ENCODE data around the gene KRTAP10-7. TPM values are rescaled to one million over a fixed set of nuclear protein-coding genes. Genes with fewer than 3 reads are reported as not detected.

Gene KRTAP10-7
- total RNA-seq, 1 experiment from 2014 or later: not detected

GRCh38 chr21:44558695-44559094, 41.7 kb upstream of the KRTAP10-7 start, which contains the start of gene KRTAP10-3:
Gene KRTAP10-3, minus strand, starts transcription at chr21:44558795. Its CDS starts 80 bp downstream, at chr21:44558715.
- Mint-ChIP-seq H3K27me3 (ENCODE audit: insufficient read depth, unreplicated experiment) (peaks cover 25% of the 10 kb centered on the region), H3K4me3 (ENCODE audit: unreplicated experiment) (no peak within 1 kb of the TSS), H3K4me1 (ENCODE audit: low read depth, unreplicated experiment) (no peaks in the 10 kb centered on the region), H3K9me3 (ENCODE audit: unreplicated experiment) (no peaks in the 10 kb centered on the region), H3K36me3 (ENCODE audit: insufficient read depth, unreplicated experiment) (no peaks in the 10 kb centered on the region), H3K27ac (ENCODE audit: unreplicated experiment) (no peak within 1 kb of the TSS)
- Histone ChIP-seq H3K4me1 (no peaks in the 10 kb centered on the region), H3K9me3 (no peaks in the 10 kb centered on the region), H3K27me3 (replicated peaks; ENCODE audit: control insufficient read depth, insufficient read depth, low read length) (no peaks in the 10 kb centered on the region; the same call in 1 of the 2 replicates), H3K36me3 (ENCODE audit: control insufficient read depth, insufficient read depth, low read length) (no peaks in the 10 kb centered on the region), H3K4me3 (ENCODE audit: low read depth, low read length) (no peak within 1 kb of the TSS)
- POLR2A ChIA-PET: no interaction called here
- intact Hi-C loops (cut with micrococcal nuclease; ENCODE audit: unreplicated experiment): no loop called here
- TF ChIP-seq, protein P1, sequence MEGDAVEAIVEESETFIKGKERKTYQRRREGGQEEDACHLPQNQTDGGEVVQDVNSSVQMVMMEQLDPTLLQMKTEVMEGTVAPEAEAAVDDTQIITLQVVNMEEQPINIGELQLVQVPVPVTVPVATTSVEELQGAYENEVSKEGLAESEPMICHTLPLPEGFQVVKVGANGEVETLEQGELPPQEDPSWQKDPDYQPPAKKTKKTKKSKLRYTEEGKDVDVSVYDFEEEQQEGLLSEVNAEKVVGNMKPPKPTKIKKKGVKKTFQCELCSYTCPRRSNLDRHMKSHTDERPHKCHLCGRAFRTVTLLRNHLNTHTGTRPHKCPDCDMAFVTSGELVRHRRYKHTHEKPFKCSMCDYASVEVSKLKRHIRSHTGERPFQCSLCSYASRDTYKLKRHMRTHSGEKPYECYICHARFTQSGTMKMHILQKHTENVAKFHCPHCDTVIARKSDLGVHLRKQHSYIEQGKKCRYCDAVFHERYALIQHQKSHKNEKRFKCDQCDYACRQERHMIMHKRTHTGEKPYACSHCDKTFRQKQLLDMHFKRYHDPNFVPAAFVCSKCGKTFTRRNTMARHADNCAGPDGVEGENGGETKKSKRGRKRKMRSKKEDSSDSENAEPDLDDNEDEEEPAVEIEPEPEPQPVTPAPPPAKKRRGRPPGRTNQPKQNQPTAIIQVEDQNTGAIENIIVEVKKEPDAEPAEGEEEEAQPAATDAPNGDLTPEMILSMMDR (IDR thresholded peaks at IDR 0.05; ENCODE audit: insufficient read depth in 1 of 2, low read depth in 1 of 2, low read length in 1 of 2, severe bottlenecking in 1 of 2, unreplicated experiment in 1 of 2): no peak
- CTCF ChIA-PET: no interaction called here
- no TSS peak for BruUV-seq (replicated peaks)
- DNase-seq: no peak

DNA sequence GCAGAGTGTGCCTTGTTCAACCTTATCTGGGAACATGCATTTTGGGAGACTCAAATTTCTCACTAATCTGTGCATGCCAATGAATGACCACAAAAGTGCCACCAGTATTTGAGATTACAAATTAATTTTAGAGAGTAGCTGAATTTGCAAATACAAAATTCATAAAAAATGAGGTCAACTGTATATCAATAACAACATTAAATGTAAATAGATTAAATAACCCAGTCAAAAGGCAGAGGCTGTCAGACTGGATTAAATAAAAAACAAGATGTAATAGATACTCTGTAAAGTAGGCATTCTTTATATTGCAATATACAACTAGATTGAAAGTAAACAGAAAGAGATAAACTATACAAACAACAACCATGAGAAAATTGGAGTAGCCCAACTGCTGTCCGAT, 36.3 kb upstream of the KRTAP10-7 start:
- ChIA-PET POLR2A (no interaction called here), CTCF (no interaction called here)
- DNase-seq: no peak
- TF ChIP-seq, protein P1 (IDR thresholded peaks at IDR 0.05; ENCODE audit: insufficient read depth in 1 of 2, low read depth in 1 of 2, low read length in 1 of 2, severe bottlenecking in 1 of 2, unreplicated experiment in 1 of 2): no peak
- Mint-ChIP-seq H3K27me3 (ENCODE audit: insufficient read depth, unreplicated experiment) (peaks cover 15% of the 10 kb centered on the region), H3K4me3 (ENCODE audit: unreplicated experiment) (no peak overlapping the region), H3K9me3 (ENCODE audit: unreplicated experiment) (no peaks in the 10 kb centered on the region), H3K4me1 (ENCODE audit: low read depth, unreplicated experiment) (no peaks in the 10 kb centered on the region), H3K36me3 (ENCODE audit: insufficient read depth, unreplicated experiment) (no peaks in the 10 kb centered on the region), H3K27ac (ENCODE audit: unreplicated experiment) (no peak overlapping the region)
- Histone ChIP-seq H3K36me3 (ENCODE audit: control insufficient read depth, insufficient read depth, low read length) (no peaks in the 10 kb centered on the region), H3K4me3 (ENCODE audit: low read depth, low read length) (no peak overlapping the region), H3K4me1 (no peaks in the 10 kb centered on the region), H3K27me3 (replicated peaks; ENCODE audit: control insufficient read depth, insufficient read depth, low read length) (no peaks in the 10 kb centered on the region), H3K9me3 (0 out of 2 replicates have a peak, but pooled peaks cover 8% of the 10 kb centered on the region)
- BruUV-seq (replicated peaks): no TSS peak
- intact Hi-C loops (cut with micrococcal nuclease; ENCODE audit: unreplicated experiment): no loop called here

- H3K27ac Mint-ChIP-seq (ENCODE audit: unreplicated experiment): no peak overlapping the region
- intact Hi-C loops (cut with micrococcal nuclease; ENCODE audit: unreplicated experiment): no loop called here
- H3K9me3 Mint-ChIP-seq (ENCODE audit: unreplicated experiment): peaks cover under 1% of the 10 kb centered on the region
- H3K4me3 ChIP-seq (ENCODE audit: low read depth, low read length): no peak overlapping the region
- TF ChIP-seq, protein P1 (IDR thresholded peaks at IDR 0.05; ENCODE audit: insufficient read depth in 1 of 2, low read depth in 1 of 2, low read length in 1 of 2, severe bottlenecking in 1 of 2, unreplicated experiment in 1 of 2): no peak
- DNase-seq: no peak
- H3K27me3 Mint-ChIP-seq (ENCODE audit: insufficient read depth, unreplicated experiment): peaks cover 17% of the 10 kb centered on the region
- POLR2A ChIA-PET: no interaction called here
- CTCF ChIA-PET: no interaction called here
- H3K4me3 Mint-ChIP-seq (ENCODE audit: unreplicated experiment): no peak overlapping the region
- no peaks in the 10 kb centered on the region for H3K27me3 ChIP-seq (replicated peaks; ENCODE audit: control insufficient read depth, insufficient read depth, low read length)
- no TSS peak for BruUV-seq (replicated peaks)
- 0 out of 2 replicates have a peak, but pooled peaks cover 8% of the 10 kb centered on the region for H3K9me3 ChIP-seq
- no peaks in the 10 kb centered on the region for H3K4me1 Mint-ChIP-seq (ENCODE audit: low read depth, unreplicated experiment)
- no peaks in the 10 kb centered on the region for H3K36me3 ChIP-seq (ENCODE audit: control insufficient read depth, insufficient read depth, low read length)
- H3K4me1 ChIP-seq: no peaks in the 10 kb centered on the region
- no peaks in the 10 kb centered on the region for H3K36me3 Mint-ChIP-seq (ENCODE audit: insufficient read depth, unreplicated experiment)
Observed at GRCh38 chr21:44564886-44565598, 35.4 kb upstream of the KRTAP10-7 start.
